ENCODE results near the gene RAB23. TPM values are rescaled to one million over a fixed set of nuclear protein-coding genes. Genes with fewer than 3 reads are reported as not detected.

RAB23 gene
- total RNA-seq, 1 experiment from 2014 or later = 18.1 TPM

GRCh38 chr6:57216235-57217101 lies 5.6 kb downstream of the RAB23 start:
- Histone ChIP-seq H3K14ac (ENCODE audit: insufficient read depth, low read length) (no peak overlapping the region), H4K8ac (replicated peaks; ENCODE audit: insufficient read length, low read depth, low read length) (no peak overlapping the region), H3K9ac (ENCODE audit: extremely low read depth, insufficient read length, low read length) (no peak overlapping the region), H3K9me3 (ENCODE audit: control insufficient read depth, low read depth, low read length) (no peaks in the 10 kb centered on the region), H3K27ac (ENCODE audit: insufficient read length, low read depth, low read length) (no peak overlapping the region), H3T11ph (ENCODE audit: low read length) (no peak overlapping the region), H3K4ac (ENCODE audit: low read depth, low read length) (no peak overlapping the region), H4K5ac (ENCODE audit: insufficient read length, low read depth, low read length) (no peak overlapping the region), H3K27me3 (ENCODE audit: insufficient read depth, low read length) (no peaks in the 10 kb centered on the region), H4K20me1 (ENCODE audit: control insufficient read depth, insufficient read depth, insufficient read length) (no peaks in the 10 kb centered on the region), H2BK20ac (ENCODE audit: low read depth, low read length, poor library complexity, severe bottlenecking) (no peak overlapping the region), H3K4me1 (ENCODE audit: insufficient read depth, low read length) (no peaks in the 10 kb centered on the region; the same call in 1 of the 2 replicates), H2BK15ac (ENCODE audit: low read depth, low read length) (no peak overlapping the region), H3K56ac (ENCODE audit: insufficient read length, low read depth, low read length) (no peak overlapping the region), H3K18ac (ENCODE audit: insufficient read length, low read depth, low read length) (no peak overlapping the region), H2BK12ac (ENCODE audit: insufficient read length, low read depth, low read length) (no peak overlapping the region), H3K23ac (ENCODE audit: insufficient read length, low read depth, low read length) (no peak overlapping the region), H3K23me2 (ENCODE audit: insufficient read length, low read depth, low read length, poor library complexity, severe bottlenecking) (no peaks in the 10 kb centered on the region), H2AK5ac (ENCODE audit: insufficient read length, low read length) (no peak overlapping the region), H4K91ac (ENCODE audit: insufficient read length, low read depth, low read length) (no peak overlapping the region), H3K4me2 (ENCODE audit: insufficient read depth, insufficient read length, low read length) (no peak overlapping the region), H3K79me1 (ENCODE audit: insufficient read depth, low read depth, low read length, poor library complexity, severe bottlenecking) (peaks cover 14% of the 10 kb centered on the region), H2BK120ac (ENCODE audit: low read depth, low read length, poor library complexity, severe bottlenecking) (no peak overlapping the region), H3K79me2 (ENCODE audit: insufficient read depth, low read length) (peaks cover 13% of the 10 kb centered on the region; the same call in 1 of the 2 replicates), H2BK5ac (ENCODE audit: insufficient read length, low read length) (no peak overlapping the region), H2AFZ (ENCODE audit: low read length) (no peak overlapping the region)
- peaks cover 44 to 45% of the 10 kb centered on the region in 2 experiments for H3K4me1 Mint-ChIP-seq
- no CpG with 5 or more reads among the region's 7 CpGs for WGBS (ENCODE audit: extremely low coverage, insufficient read length, low lambda C conversion rate)
- peaks cover 8 to 36% (median 11%) of the 10 kb centered on the region in 3 experiments for H3K36me3 Mint-ChIP-seq (ENCODE audit: insufficient read depth in 1 of 3, low read depth in 3 of 3)
- TF ChIP-seq, protein P1, sequence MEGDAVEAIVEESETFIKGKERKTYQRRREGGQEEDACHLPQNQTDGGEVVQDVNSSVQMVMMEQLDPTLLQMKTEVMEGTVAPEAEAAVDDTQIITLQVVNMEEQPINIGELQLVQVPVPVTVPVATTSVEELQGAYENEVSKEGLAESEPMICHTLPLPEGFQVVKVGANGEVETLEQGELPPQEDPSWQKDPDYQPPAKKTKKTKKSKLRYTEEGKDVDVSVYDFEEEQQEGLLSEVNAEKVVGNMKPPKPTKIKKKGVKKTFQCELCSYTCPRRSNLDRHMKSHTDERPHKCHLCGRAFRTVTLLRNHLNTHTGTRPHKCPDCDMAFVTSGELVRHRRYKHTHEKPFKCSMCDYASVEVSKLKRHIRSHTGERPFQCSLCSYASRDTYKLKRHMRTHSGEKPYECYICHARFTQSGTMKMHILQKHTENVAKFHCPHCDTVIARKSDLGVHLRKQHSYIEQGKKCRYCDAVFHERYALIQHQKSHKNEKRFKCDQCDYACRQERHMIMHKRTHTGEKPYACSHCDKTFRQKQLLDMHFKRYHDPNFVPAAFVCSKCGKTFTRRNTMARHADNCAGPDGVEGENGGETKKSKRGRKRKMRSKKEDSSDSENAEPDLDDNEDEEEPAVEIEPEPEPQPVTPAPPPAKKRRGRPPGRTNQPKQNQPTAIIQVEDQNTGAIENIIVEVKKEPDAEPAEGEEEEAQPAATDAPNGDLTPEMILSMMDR (conservative IDR thresholded peaks at IDR 0.05) = peak; percentile 40; the same call in 2 of the 3 replicates
- H3K4me3 Mint-ChIP-seq = no peak overlapping the region; a peak in 1 of 5 replicates
- no peak for DNase-seq
- no peak overlapping the region for H3K27ac Mint-ChIP-seq
- H3K27me3 Mint-ChIP-seq (ENCODE audit: low read depth) = no peaks in the 10 kb centered on the region
- H3K9me3 Mint-ChIP-seq = peaks cover 4 to 16% of the 10 kb centered on the region in 2 experiments; a peak in 3 of 5 replicates
